Mesenteric fat pad (tissue), 1 donor: ENCODE measurements around the gene HIPK2. TPM values are rescaled to one million over a fixed set of nuclear protein-coding genes. Genes with fewer than 3 reads are reported as not detected.

Experiments
- DNase-seq: peaks from one replicate; pipeline ENCODE4 v3.0.0-alpha.2; 2020; ENCODE audit warnings: low spot score
- total RNA-seq: library from RNA; stranded (reverse); fragmentation: NEBNext Ultra II Directional; extraction: Animal tissue kit (Norgen Biotek cat#: 25700); gene quantifications from one replicate; pipeline ENCODE4 v1.2.1, GENCODE V29; 2021
- donor health status: DM: yes; HTN: yes; CAD: no.

Gene HIPK2
- total RNA-seq, 1 donor from 2014 or later, result 217 TPM

DNA sequence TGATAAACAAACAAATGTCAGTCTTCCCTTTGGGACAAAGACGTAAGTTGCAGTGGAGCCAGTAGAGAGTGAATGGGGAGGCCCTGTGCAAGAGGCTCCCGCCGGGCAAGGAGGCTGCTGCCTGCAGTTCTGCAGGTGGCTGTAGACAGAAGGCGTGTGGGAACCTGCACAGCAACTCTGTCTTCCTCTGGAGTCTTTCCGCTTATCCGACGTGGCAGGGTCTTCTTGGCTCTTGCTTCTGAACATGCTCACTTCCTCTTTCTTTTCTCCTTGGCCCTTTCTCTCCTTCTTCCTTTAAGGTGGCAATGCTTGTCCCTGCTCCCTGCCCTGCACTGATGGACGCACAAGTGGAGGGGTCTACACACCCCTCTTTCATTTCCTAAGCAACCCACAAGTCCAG lies 122.5 kb downstream of the HIPK2 start:
- DNase-seq, result no peak

- no peak for DNase-seq
Observed at GRCh38 chr7:139654276-139655181, 123.3 kb downstream of the HIPK2 start.

DNA sequence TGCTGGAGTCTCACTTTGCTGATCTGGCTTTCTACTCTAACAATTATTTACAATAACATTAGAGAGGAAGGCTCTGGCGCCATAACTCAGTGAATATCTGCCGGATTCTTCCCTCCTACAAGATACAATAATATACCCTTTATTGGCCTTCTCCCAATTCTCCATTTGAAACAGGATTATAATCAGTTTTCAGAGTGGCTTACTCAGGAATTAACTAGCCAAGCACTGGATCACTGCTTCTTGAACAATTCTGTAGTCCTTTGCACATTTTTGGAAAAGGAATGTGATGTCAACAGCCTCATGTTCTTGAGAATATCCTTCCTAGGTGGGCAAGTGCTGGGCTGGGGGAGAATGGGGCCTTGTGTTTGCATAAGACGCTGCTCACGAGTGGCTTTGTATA lies 125.9 kb downstream of the HIPK2 start:
- no peak for DNase-seq

- no peak for DNase-seq
Observed at GRCh38 chr7:139651308-139651707, 126.5 kb downstream of the HIPK2 start.

DNA sequence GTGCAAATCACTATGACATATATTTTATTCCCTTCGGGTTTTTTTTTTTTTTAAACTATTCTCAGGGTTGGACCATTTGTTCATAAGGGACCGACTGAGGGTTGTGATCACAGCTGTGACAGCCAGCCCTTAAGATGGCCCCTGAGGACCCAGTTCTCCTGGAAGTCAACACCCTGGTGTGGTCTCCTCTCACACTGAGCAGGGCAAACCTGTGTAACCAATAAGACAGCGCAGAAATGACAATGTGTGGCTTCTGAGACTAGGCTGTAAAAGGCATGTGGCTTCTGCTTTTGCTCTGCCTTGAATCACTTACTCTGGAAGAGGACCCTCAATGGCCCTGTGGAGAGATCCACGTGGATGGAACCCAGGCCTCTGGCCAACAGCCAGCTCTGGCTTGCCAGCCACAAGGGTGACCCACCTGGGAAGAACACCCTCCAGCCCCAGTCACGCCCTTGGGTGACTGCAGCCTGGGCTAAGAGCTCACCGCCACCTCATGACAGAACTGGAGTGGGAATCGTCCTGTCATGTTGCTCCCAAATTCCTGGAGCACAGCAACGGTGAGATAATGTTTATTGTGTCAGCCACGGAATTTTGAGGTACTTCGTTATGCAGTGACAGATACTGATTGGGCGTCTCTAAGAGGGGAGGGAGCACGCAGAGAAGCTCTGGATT lies 127.2 kb downstream of the HIPK2 start:
- no peak for DNase-seq

DNA sequence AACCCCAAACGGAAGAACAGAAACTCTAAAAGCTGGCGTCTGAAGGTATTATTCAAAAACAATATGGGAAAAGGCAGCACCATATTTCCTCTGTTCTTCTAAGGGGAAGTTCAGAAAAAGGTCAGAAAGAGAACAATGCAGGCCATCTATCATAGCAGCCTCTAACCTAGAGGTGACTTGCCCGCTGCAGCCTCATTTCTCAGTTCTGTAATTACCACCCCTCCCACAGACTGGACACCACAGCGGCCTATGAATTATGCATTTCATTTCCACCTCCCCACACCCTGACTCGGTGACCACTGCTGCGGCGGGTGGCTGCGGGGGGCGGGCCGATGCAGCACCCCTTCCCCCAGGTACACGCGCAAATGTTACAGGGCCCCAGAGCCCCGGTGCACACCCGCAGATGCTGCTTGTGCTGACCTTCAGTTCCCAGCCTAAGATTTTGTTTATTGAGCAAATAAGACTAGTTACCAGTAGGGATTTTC lies 128.8 kb downstream of the HIPK2 start:
- no peak for DNase-seq

- DNase-seq, result no peak
Observed at GRCh38 chr7:139648391-139648861, 129.4 kb downstream of the HIPK2 start.

DNA sequence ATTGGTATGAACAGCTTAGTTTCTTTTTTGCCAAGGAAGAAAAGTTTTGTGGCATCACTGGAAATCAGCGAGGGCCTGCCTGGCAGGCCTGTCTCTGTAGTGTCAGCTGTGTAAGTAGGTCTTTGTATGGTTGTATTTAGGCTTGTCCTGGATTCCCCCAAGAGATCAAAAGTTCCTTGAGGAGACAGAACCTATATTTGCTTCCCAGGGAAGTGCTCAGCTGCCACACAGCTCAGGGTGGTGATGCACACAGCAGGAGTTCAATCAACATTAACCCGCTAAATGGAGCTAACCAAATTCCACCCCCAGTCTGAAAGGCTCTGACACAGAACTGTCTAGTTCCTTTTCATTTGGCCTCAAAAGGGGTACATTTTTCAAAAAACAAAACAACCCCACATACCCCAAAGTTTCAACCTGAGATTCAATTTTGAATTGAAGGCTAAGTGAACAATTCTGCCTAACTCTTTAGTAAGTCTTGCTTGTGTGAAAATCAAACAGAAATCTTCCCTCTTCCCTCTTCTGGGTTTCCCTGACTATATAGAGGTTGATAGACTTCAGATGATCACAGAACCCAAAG lies 129.9 kb downstream of the HIPK2 start:
- DNase-seq, result no peak

GRCh38 chr7:139647085-139647484 lies 130.7 kb downstream of the HIPK2 start:
- no peak for DNase-seq

DNA sequence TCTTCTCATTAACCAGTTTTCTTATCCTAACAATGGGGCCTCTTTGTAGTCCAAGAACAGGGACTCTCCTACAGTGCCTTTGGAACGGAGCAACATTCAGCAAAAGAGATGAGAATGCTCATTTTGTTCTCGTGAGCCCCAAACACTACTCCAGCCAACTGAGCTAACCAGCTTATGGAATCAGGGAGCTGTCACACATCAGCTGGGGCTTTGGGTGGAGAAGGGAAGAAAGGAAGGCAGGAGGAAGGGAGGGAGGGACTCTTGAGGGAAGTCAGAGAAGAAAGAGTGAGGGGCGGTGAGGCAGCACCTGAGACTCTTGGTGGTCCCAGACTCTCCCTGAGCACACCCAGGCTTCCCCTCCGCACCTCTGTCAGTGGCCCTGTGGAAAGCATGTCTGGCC lies 131.2 kb downstream of the HIPK2 start:
- DNase-seq, result no peak

- DNase-seq, result no peak
Observed at GRCh38 chr7:139645572-139646523, 131.9 kb downstream of the HIPK2 start.

DNA sequence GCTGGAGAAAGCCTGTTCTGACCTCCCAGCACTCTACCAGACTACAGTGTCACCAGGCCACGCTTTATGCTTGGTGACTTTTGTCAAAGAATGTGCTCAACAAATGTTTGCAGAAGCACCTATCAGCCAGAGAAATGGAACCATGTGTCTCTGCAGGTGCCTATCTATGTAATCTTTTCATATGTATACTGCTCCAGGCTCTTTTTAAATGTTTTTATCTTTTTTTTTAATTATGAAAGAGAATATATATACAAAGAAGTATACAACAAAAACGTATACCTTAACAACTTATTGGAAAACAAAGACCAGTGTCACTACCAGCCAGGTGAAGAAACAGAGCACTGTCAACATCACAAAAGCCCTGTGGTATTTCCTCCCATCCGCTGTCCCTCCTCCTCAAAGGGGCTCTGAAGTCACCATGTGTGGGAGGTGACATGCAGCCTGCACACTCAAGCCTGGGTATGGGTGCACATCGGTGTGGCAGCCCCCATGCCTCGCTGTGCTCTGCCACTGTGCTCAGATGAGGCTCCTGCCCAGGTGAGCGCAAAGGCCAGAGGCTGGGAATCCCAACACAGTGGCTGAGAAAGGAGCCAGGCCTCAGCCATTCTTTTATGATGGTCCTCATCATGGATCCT lies 133.7 kb downstream of the HIPK2 start:
- DNase-seq, result no peak

- no peak for DNase-seq
Observed at GRCh38 chr7:139642283-139642682, 135.5 kb downstream of the HIPK2 start.

DNA sequence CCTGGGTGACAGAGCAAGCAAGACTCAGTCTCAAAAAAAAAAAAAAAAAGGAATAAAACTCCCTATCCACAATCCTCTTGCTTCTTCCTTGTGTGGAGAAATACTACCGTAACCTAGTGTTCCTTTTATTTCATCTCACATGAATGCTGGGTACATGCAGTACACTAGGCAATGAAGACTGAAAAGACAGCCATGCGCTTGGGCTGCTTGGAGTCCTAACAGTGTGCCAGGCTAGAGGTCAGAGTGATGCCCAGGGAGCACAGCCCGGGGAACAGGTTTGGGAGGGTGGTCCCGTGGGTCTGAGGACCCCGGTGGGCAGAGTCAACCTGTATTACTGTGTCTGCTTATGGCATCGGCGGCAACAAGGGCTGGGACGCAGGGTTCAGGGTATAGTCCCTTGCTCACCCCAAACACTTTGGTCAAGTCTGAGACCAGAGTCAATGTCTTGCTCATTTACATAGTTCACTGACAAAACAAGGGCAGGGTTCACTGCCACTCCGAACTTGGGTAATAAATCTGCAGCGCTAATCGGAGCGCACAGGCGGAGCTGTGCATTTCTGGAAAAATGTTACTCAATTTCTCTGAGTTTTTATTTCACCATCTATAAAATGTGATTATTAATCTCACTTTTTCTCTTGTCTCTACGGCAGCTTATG lies 136.3 kb downstream of the HIPK2 start:
- no peak for DNase-seq

DNA sequence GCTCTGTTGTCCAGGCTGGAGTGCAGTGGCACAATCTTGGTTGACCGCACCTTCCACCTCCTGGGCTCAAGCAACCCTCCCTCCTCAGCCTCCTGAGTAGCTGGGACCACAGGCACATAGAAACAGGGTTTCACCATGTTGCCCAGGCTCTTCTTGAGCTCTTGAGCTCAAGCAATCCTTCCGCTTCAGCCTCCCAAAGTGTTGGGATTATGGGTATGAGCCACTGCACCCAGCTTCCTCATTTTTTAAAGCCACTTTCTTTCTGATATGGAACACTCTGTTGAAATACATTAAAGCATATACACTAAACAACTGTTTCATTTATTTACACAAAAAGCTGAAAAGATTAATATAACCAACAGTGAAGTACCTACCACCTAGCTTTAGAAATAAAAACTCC lies 137.1 kb downstream of the HIPK2 start:
- no peak for DNase-seq

DNA sequence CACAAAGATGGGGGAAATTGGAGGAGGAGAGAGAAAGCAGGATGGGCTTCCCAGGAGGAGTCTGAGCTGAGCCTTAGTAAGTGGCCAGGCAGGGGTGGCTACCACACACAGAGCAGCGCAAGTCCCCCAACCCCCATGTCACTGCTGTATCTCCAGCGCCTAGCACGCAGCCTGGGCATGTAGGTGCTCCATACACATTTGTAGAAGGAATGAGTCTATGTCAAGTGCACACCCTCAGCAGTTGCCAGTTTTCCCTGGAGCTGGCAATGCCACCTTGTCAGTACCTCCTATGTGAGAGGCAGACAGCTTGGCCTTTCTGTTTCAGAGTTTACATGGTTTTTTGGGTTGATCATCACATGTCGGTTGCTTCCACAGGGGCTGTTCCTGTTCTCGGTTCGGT lies 138.2 kb downstream of the HIPK2 start:
- DNase-seq, result no peak

DNA sequence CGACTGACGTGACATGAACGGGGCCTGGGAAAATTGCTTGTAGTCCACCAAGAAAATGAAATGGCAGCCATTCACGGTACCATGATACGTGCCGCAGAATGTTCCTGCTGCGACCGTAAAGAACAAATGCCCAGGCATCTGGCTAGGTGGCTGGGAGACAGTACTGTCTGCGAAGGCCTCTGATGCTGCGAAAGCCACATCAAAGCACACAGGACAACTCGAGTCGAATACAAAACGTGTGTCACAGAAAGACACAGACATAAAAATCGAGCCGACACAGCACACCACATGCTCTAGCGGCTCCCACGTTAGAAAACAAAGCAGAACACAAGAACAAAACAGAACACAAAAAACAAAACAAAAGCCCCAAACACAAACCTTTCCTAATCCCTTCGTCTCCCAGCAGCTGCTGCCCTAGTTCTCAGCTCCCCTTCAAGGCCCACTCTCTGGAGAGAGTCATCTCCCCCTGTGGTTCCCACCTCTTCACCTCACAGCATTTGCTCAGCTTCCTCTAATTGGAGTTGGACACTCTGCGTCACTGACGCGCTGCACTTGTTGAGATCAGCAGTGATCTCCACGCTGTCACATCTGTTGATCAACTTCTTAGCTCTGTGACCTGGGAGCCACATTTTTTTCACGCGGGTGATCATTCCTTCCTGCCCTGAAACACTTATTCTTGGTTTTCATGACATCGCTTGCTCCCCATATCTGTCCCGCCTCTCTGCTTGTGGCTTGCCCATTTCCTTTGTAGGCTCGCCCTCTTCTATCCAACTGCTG lies 142.1 kb downstream of the HIPK2 start:
- no peak for DNase-seq

- DNase-seq, result no peak
Observed at GRCh38 chr7:139634087-139634486, 143.7 kb downstream of the HIPK2 start.

DNA sequence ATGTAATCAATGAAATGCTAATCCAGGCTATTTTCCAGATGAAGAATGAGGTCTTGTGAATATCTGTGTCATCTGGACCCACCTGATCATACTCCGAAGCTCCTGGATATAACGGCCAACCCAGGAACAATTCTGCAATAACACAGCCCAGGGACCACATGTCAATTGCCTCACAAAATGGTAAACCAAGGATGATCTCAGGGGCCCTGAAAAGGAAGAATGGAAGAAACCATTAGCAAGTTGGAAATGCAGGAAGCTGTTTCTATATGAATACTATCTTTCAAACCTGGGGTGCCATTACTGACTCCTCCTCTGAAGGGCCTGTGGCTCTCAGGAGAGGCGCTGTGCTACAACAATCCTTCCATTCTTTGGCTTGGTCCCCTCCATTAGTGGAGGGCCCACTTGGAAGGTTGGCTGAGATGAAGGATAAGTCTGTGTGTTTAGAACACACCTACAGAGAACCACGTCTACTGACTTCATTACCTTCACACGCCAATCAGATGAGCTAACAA lies 146.2 kb downstream of the HIPK2 start:
- no peak for DNase-seq
